Ishikawa (cell line): Measurements from ENCODE around the gene AFG3L2.
A peak's percentile ranks its signal among the peaks of the same experiment; 100 is the strongest.

ENCODE experiments used
- CEBPB ChIP-seq: IDR thresholded peaks from 2 replicates; pipeline ENCODE4 v1.6.1; 2012
- CREB1 ChIP-seq: IDR thresholded peaks from 2 replicates; pipeline ENCODE4 v1.6.1; 2012; ENCODE audit warnings: low read depth
- EP300 ChIP-seq: IDR thresholded peaks from 2 replicates; pipeline ENCODE4 v1.6.1; 2012; ENCODE audit warnings: borderline replicate concordance
- FOXM1 ChIP-seq: IDR thresholded peaks from 2 replicates; pipeline ENCODE4 v1.6.1; 2012; ENCODE audit warnings: low read depth, borderline replicate concordance
- MAX ChIP-seq: IDR thresholded peaks from 2 replicates; pipeline ENCODE4 v1.6.1; 2012
- NFIC ChIP-seq: IDR thresholded peaks from 2 replicates; pipeline ENCODE4 v1.6.1; 2012
- RAD21 ChIP-seq: IDR thresholded peaks from 2 replicates; pipeline ENCODE4 v1.6.1; 2012; ENCODE audit warnings: low read depth
- REST ChIP-seq: IDR thresholded peaks from 2 replicates; pipeline ENCODE4 v1.6.1; 2012; ENCODE audit warnings: low read depth, mild to moderate bottlenecking
- TAF1 ChIP-seq: IDR thresholded peaks from 2 replicates; pipeline ENCODE4 v1.6.1; 2012; ENCODE audit warnings: low read depth, mild to moderate bottlenecking
- TCF12 ChIP-seq: IDR thresholded peaks from 2 replicates; pipeline ENCODE4 v1.6.1; 2012; ENCODE audit warnings: low read depth
- TEAD4 ChIP-seq: IDR thresholded peaks from 2 replicates; pipeline ENCODE4 v1.6.1; 2012
- USF1 ChIP-seq: IDR thresholded peaks from 2 replicates; pipeline ENCODE4 v1.6.1; 2012
- YY1 ChIP-seq: IDR thresholded peaks from 2 replicates; pipeline ENCODE4 v1.6.1; 2012; ENCODE audit warnings: low read depth
- ZBTB7A ChIP-seq: IDR thresholded peaks from 2 replicates; pipeline ENCODE4 v1.6.1; 2012; ENCODE audit warnings: low read depth

Gene AFG3L2

GRCh38 chr18:12401881-12402280, 24.9 kb upstream of the AFG3L2 start:
- TF ChIP-seq USF1: no peak
- TF ChIP-seq YY1: no peak
- TF ChIP-seq ZBTB7A: no peak
- no peak for TF ChIP-seq TCF12
- TF ChIP-seq REST: no peak
- TF ChIP-seq RAD21: no peak

GRCh38 chr18:12399231-12399630, 22.2 kb upstream of the AFG3L2 start:
- TF ChIP-seq TEAD4: no peak

GRCh38 chr18:12398625-12399024, 21.6 kb upstream of the AFG3L2 start:
- TF ChIP-seq EP300: no peak
- no peak for TF ChIP-seq REST
- TF ChIP-seq ZBTB7A: no peak
- TF ChIP-seq TCF12: no peak
- no peak for TF ChIP-seq USF1

- TF ChIP-seq YY1 (no peak), EP300 (no peak), CEBPB (no peak), MAX (no peak), CREB1 (no peak)
Observed at GRCh38 chr18:12397793-12398192, 20.8 kb upstream of the AFG3L2 start.

- TF ChIP-seq YY1: no peak
- TF ChIP-seq FOXM1: no peak
Observed at GRCh38 chr18:12397254-12397653, 20.2 kb upstream of the AFG3L2 start.

- TF ChIP-seq EP300 (no peak), RAD21 (peak; percentile 29; the same call in 1 of the 2 replicates), REST (no peak), TAF1 (no peak), TCF12 (no peak), USF1 (no peak)
Observed at GRCh38 chr18:12394428-12394827, 17.4 kb upstream of the AFG3L2 start.

GRCh38 chr18:12393998-12394397, 17.0 kb upstream of the AFG3L2 start:
- TF ChIP-seq RAD21: no peak
- no peak for TF ChIP-seq NFIC
